ENCODE results near the gene COL16A1.

The COL16A1 gene

DNA sequence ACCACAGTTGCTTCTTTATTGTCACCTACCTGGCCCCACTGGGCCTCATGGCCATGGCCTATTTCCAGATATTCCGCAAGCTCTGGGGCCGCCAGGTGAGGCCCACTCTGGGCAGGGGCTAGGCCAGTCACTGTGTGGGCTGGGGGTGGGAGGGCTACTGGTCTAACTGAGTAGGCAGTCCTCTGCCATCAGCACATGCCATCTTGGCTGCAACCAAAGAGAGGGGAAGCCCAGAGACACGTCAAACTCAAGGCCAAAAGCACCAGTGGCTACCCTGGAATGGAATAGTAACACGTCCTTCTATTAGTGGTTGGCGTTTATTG lies 82.4 kb downstream of the COL16A1 start:
- no peak for DNase-seq

DNA sequence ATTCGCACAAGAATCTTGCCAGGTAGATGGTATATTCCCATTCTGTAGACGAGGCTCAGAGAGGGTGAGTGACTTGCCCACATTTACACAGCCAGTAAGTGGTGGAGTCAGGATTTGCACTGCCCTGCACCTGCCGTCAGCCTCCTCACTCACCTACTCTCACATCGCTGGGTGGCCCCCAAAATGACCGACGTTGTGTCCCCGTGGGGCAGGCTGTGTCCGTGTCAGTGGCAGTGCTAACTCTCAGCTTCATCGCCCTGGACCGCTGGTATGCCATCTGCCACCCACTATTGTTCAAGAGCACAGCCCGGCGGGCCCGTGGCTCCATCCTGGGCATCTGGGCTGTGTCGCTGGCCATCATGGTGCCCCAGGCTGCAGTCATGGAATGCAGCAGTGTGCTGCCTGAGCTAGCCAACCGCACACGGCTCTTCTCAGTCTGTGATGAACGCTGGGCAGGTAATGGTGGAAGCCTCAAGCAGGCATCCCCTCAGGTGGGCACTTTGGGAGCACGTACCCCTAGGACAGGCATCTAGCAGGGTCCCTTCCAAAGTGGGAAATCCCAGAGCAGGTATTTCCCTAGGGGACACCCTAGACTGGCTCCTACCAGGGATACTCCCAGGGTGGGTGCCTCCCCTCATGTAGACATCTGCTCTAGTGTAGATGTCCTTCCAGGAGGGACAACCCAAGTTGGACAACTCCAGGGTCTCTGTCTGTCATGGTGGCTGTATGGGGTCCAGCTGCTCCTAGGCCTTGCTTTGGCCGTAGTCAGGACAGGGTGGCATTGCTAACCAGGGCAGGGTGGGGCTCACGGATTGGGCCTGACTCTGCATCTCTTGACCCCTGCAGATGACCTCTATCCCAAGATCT lies 83.0 kb downstream of the COL16A1 start:
- DNase-seq, result no peak

DNA sequence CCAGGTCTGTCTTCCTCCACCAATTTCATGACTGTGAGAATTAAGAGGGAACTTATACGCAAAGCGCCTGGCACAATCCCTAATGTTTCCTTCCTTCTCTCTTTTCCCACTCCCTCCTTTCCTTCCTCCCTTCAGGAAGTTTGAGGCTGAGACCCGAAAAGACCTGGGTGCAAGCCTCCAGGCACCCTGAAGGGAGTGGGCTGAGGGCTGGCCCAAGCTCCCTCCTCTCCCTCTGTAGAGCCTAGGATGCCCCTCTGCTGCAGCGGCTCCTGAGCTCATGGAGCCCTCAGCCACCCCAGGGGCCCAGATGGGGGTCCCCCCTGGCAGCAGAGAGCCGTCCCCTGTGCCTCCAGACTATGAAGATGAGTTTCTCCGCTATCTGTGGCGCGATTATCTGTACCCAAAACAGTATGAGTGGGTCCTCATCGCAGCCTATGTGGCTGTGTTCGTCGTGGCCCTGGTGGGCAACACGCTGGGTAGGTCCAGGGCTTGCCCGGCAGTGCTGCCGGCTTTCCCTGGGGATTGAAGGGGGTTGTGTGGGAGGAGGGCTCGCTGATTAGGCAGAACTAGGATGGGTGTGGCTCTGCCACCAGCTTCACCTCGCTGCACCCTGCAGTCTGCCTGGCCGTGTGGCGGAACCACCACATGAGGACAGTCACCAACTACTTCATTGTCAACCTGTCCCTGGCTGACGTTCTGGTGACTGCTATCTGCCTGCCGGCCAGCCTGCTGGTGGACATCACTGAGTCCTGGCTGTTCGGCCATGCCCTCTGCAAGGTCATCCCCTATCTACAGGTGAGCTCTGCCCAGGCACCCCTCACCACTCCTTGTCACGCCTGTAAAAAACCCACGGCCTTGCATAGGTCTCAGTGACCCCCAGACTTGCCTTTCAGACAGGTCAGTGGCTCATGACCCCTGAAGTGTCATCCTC lies 84.6 kb downstream of the COL16A1 start:
- DNase-seq, result no peak

DNA sequence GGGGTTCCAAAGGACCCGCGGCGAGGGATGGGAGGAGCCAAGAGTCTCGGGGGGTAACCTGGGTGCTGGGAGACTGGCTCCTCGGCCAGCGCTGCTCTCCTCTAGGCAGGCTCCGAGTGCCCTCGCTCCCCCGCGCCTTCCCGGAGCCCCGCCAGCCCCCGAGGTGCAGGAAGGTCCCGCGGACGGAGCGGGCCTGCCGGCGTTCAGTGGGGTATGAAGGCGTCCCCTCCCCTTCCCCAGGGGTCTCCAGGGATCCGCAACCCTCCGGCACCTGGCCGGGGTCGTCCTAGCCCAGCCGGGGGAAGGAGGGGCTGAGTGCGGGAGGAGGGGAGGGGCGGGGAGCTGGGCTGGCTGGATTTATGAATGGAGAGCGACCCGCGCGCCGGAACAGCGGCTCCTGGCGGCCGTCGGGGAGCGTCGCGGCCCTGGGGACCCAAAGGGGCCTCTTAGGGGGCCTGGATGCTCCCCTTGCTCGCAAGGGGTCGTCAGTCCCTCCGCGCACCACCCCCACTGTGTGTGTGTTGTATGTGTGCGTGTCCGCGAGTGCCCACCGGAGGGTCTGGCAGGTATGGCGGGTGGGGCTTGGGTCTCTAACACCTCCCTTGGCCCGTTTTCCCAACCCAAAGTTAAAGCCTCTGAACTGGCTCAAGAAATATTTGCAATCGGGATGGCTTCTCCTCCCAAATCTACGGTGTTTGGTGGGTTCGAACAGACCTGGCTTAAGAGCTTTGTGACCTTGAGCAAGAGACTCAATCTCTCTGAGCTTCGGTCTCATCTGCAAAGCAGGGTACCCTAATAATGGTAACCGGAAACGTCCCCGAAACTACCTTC lies 85.7 kb downstream of the COL16A1 start:
- DNase-seq, result no peak

DNA sequence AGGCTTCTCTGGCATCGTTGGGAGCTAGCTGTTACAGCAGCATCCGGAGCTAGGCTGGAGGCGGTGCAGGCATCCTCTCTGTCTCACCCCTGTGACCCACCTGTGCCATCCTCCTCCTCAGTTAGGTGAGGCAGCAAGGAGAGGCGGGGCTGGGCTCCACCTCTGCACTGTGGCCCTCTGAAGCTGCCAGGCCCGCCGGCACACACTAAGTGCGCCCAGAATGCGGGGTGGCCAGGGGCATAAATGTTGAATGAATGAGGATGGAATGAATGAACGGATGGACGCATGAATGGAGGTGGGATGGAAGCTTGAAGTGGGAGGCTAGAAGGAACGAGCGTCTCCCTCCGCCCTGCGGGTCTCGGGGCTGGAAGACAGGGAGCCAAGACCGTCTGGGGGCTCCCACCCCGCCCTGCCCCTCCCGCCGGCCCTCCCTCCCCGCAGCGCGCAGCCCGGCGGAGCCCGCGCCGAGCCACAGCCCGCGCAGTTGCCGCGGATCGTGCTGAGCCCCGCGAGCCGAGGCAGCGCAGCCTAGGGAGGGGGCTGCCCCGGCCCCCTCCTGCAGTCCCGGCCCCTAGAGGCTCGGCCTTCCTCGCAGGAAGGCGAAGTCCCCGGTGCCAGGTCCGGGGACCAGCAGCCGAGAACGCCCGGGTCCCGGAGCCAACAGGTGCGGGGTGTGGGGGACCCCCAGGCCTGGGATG lies 86.5 kb downstream of the COL16A1 start, which contains the start of gene HCRTR1:
TSS of gene HCRTR1 (plus strand) at position 472 of the 698 bp plus-strand sequence. CDS start 1,504 bp downstream, outside the sequence.
- DNase-seq, result no peak

DNA sequence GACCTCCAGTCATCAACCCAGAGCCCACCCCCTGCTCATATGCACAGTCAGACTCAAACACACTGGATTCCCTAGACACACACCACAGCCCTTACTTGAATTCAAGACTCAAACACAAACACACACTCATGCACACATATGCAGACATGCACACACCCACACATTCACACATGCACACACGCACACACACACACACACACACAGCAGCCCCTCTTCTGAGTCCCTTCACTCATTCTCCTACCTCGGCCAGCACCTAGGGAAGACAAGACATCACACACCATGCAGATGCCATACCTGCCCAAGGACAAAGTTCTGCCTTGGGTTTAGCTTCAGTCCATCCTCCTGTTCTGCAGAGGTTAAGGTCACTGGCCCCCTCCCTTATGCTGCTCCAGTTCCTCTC lies 87.9 kb downstream of the COL16A1 start:
- no peak for DNase-seq

DNA sequence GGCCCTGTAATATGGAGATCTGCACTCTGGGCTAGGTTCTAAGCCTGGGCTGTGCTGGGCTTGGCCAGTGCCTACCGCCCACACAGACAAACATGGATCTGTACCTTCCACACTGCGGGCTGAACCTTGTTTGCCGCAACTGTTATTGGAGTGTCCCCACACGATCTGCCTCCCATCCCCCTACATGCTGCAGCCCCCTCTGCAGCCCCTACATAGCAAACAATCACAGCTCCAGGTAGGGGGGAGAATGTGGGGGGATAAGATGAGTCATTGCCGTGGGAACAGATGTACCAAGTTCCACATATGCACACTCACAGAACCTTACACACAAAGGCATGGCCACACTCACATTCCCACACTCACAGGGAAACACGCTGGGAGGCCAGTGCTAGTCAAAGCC lies 88.4 kb downstream of the COL16A1 start:
- DNase-seq, result no peak

DNA sequence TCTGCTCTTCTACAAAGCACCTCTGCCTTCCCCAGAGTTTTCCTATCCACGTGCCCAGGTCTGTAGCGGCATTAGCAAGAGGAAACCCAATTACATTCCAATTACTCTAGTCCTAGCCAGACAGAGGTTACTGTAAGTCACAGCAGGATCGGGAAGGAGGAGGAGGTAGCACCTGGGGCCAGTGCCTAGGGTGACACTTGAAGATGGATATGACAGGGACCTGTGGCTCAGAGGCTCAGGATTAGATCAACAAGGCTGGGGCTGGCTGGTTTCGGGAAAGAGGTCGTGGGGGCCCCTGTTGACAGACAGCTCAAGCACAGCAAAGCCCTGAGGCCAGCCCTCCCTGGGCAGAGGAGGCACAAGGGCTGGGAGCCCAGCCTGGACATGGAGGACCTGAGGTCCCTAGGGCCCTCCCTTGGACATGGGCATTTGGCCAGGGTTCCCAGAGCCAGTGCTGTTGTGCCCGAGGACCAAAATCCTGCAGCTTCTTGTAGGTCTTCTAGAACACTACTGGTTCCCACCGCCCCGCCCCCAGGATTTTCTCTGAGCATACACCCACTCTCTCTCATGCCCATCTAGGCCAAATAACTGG lies 89.3 kb downstream of the COL16A1 start:
- DNase-seq, result no peak

DNA sequence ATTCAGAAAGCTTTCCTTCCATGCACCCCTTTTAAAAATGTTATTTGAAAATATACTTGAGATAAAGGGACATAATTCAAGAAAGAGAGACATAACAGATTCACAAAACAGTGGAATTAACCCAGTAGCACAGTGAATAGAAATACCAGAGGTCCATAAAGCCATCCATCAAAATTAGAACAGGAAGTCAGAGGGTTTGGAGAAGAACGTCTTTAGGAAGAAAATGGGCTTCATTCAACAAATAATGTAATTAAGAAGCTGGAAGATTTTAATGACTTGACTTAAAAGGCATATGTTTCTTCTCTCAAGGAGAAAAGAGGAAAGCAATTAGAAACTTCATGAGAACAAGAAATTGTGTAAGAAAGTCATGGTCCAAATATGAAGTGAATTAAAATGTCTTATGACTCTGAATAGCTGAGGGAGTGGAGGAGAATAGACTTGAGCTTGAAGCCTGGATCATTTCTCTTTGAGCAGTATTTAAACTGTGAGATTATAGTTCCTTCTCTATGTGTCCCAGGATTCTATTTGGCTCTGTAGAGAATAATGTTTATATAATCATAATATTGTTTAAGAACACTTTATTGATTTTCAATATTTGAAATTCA lies 94.2 kb downstream of the COL16A1 start:
- DNase-seq, result no peak

DNA sequence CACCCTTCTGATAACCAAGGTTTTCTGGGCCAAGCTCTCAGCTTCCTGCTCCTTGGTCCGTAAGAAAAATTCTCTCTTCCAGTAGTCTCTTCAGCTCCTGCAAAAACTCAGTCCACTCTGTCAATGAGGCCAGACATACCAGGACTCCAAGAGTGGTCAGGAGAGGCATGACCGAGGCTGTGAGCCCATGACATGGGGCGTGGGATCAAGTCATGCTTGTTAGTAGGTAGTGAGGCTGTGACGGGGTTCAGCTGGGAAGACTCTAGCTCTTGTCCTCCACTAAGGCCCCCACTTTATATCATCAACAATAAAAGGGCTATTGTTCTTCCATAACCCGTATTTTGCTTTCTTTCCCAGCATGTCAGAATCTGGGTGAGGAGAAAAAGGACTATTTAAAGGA lies 96.5 kb downstream of the COL16A1 start:
- no peak for DNase-seq

DNA sequence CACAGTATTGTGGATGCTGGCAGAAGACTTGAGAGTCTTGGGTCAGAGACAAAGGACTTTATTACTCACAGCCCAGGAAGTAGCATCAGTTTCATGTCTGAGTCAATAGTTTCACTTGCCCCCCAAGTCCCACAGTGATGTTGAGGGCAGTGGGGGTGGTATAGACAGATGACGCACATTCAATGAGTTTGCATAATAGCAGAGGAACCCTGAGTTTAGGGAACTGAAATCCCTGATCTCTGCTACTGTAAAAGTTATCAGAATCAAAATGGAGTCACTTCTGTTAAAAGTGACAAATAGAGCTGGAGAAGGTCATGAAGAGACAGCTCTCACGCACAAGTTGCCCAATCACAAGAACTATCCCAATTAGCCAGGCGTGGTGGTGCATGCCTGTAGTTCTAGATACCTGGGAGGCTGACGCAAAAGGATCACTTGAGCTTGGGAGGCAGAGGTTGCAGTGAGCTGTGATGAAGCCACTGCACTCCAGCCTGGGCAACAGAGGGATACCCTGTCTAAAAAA lies 97.8 kb downstream of the COL16A1 start:
- DNase-seq, result peak; percentile 88
